HS-5 (cell line): Measurements from ENCODE around the gene SPATA3.
"Not testable (repeated sequence)": the region's sequence is repeated elsewhere in the genome, so short reads cannot be mapped to it uniquely, and the experiment has no call there.

Source experiments
- DNase-seq: peaks from one replicate; pipeline ENCODE4 v3.0.0-alpha.2; 2012; ENCODE audit warnings: low read depth

Gene SPATA3

DNA sequence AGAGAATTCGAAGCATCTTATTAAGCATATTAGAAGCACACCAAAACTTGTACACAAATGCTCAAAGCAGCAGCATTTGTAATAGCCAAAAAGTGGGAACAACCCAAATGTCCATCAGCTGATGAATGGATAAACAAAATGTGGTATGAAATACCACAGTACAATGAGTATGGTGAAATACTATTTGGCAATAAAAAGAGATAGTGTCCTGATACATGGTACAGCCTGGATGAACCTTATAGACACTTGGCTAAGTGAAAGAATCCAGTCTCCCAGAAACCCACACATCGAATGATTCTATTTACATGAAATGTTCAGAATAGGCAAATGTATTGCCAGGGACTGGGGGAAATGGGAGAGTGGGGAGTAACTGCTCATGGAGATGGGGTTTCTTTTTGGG lies 3.0 kb downstream of the SPATA3 start:
- no peak for DNase-seq

DNA sequence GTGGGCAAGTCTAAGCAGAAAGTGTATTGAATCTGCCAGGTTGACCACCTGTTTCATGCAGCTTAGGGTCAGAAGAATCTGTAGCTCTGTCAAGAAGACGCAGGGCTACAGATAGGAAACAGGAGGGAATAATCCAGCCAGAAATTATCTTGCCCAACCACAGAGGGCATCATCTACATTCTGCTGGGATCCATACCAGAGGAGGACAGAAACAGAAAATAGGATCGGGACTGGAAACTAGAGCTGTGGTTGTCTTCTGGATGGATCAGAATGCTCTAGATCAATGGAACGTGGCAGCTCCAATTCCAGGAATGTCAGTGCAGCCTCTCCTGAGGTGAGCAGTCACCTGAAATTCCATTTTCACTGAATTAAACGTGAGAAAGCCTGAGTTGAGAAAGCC lies 3.6 kb downstream of the SPATA3 start:
- DNase-seq: no peak

DNA sequence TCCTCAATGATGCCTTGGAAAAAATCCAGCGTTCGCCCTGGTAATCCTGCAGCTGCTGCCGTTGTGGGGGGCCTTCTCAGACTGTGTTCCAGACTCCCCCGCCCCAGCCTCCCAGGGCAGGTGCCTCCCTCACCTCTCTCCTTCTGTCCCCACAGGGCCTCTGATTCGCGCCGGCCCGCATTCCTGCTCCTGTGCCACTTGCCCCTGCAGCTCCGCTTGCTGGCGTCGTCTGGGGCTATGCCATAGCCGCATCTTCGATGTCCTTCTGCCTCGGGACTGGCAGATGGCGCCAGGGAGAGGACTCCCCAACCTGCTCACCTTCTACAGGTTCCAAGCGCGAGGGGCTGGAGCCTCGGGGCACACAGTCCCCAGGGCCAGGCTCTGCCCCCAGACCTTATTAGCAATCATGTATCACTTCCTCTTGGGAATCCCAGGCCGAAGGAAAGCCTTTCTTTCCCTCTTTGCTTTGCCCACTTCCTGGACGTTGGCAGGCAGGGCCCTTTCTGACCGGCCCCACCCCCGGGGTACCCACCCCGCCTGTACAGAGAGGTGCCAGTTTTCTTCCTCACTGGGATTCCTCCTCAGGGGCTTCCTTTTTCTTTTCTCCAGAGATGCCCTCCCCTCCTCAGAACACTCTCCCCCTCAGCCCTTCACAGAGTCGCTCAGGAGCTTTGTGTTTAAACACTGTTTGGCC lies 4.4 kb downstream of the SPATA3 start:
- DNase-seq: no peak

DNA sequence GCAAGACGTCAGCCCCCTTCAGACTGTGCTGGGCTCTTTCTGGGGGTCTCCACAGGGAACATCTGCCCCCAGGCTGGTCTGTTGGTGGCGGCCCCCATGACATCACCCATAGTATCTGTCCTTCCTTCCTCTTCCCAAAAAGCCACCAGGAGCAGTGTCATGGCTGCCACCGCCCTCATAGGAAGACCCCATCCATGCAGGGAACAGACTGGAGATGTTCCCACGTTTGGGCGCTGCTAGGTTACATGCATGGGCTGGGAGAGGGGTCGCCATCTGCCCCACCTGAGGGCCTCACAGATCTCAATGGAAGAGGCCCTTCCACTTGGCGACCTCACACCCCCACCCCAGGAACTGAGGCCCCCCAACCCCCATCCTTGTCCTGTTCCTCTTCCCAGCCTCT lies 5.1 kb downstream of the SPATA3 start:
- no peak for DNase-seq

DNA sequence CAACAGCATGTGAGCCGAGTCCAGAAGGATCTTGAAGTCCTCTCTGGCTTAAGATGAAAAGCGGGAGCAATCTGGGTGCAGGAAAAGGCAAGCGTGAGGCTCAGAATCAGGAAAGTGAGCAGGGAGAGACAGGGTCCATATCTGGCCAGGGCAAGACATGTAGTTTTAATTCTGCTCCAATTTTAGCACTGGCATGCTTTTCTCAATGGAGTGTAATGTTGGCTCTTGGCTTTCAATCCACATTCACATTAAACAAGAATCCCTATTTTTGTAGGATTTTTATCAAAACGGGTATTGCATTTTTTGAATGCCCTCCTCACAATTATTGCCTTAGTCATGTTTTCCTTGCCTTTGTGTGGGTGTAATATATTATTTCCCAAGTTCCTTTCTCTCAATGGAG lies 6.0 kb downstream of the SPATA3 start:
- no peak for DNase-seq

DNA sequence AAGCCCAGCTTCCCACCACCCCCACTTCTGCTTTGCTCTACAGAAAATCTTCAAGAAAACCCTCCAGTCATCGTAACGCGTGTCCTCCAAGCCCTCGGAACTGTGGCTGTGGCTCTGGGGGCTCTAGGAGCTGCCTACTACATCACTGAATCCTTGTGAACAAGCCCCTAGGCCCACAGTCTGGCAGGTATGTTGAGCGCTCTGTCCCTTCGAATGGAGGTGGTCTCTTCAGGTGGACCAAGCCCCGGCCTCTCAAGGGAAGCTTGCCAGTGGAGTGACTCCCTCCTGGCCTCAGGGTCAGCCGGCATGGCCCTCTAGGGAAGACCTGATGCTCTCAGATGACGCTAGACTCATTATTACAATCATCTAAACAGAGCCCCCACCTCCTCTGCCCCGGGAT lies 6.7 kb downstream of the SPATA3 start:
- DNase-seq: no peak

DNA sequence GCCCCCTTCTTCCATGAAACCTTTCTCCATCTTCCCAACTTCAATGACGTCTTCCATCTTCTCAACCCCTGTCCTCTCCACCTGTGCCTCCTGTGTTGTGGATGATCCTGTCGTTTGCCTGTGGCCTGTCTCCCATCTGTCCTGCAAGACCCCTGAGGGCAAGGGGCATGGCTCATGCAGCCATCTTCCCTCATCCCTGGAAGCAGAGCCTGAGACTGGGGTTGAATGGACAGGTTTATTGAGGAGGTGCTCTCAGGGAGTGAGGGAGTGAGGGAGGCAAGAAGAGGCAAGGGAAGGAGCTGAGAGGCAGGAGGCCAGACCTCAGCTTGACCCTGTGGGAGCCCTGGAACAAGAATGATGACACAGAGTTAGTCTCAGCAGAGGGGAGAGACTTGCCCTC lies 7.3 kb downstream of the SPATA3 start:
- DNase-seq: no peak

DNA sequence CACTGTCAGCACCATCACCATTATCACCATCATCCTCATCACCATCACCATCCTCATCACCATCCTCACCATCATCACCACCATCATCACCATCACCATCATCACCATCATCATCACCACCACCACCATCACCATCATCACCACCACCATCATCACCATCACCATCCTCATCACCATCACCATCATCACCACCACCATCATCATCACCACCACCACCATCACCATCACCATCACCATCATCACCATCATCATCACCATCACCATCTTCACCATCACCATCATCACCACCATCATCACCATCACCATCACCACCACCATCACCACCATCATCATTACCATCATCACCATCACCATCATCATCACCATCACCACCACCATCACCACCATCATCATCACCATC lies 9.0 kb downstream of the SPATA3 start:
- not testable (repeated sequence) for DNase-seq

DNA sequence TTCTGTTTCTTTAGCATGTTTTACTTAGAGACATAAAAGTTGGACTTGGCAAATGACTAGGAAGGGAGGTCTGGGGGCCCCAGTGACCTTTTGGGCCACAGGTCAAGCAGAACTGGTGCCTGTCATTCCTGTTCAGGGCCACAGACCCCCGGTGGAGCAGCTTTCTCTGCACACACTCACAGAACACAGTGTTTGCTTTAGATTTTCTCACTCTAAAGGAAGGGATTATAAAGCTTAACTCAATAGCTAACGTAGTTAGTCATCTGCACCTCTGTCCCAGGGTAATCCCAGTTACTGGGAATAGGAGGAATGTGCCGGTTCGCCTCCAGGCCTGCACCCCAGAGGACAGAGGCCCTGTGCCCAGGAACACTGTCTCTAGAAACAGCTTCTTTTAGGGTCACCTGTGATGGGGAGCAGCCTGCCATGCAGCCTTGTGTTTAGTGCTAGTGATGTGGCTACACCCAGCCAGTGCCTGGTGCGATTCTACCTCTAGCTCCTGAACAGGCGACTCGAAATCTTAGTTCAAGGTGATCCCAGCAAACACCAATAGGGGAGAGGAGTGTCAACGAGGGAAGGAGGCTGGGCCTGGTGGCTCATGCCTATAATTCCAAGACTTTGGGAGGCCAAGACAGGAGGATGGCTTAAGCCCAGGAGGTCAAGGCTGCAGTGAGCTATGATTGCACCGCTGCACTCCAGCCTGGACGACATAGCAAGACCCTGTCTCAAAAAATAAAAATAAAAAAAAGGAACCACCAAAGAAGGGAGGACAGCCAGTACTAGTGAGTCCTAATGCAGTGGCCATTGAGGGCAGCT lies 11.6 kb downstream of the SPATA3 start:
- DNase-seq: no peak

DNA sequence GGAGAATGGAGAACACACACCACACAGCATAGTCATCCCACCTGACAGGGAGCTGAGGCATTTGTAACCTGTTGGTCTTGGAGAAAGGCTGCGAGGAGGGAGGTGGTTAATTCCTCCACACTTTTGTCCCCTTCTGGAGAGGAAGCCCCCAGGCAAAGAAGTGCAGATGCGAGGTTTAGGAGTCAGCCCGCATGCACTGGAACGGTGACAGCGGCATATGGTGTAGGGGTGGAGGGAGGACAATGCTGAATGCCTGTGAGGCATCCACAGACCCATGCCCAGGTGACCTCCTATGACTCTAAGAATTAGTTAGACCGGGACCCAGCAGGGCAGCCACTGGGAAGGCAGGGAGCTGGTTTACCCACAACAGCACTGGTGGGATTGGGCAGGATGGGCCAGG lies 12.2 kb downstream of the SPATA3 start:
- DNase-seq: no peak

DNA sequence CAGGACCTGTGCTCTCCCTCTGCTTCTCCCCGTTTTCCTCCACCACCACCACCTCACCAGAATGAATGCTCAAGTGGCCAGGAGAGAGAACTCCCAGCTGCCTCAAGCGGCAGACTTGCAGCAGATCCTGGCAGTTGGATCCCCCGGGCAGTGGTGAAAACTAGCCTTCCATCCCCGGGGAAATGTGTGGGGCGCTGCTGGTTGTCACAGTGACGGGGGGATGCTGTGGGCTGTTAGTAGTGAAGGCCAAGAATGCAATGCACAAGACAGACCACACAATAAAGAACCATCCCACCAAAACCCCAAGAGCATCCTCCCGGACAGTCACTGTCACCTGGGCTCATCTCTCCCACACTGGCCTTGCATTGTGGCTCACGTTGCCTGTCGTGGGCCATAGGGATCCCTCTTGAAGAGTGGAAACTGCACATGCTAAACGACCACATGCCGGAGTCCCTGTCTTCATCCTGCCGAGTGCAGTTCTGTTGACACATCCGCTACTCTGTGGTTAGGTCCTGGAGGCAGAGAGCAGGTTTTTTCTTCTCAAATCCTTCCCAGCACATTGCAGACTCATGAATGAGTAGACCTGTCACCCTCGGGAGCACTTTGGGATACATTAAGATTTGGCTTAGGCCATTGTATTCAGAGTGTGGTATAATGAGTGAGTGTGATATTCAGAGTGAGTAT lies 13.5 kb downstream of the SPATA3 start:
- DNase-seq: no peak

DNA sequence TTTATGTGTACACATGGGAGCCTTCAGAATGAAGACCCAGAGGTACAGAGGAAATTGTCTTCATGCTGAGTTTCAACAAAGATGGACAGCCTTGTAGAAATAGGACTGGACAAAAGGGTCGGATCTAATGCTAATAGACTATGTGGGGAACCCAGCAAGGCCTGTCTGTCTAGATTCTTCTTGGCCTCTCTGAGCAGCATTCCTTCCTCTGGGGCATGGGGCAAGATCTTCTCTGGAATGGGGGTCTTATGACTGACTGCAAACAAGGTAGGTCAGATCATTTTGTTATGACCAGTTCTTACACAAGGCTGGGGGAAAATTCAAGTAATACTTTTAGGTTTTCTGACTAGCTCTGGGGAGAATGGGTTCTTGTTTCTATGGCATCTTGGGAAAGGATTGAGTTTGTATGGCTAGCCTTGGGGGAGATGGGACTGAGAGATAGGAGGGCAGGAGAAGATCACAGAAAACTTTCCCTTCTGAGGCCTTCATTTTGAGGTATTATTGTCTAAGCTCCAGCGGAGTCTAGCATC lies 14.3 kb downstream of the SPATA3 start:
- no peak for DNase-seq

DNA sequence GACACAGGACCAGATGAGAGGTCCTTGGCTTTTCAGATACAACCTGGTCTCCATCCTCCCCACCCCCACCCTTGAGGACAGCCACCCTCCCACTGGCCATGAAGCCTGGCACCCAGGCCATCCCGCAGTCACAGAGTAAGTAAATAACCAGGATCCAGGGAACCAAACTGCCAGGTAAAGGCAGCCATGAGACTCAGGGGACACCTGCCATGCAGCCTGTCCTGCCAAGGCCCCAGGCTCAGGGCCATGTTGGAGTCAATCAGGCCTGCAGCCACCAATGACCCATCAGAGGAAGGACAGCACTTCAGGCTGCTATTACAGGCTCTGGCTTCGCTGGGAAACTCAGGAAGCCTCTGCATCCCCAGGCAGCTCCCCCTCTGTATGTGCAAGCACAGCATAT lies 15.6 kb downstream of the SPATA3 start:
- no peak for DNase-seq

DNA sequence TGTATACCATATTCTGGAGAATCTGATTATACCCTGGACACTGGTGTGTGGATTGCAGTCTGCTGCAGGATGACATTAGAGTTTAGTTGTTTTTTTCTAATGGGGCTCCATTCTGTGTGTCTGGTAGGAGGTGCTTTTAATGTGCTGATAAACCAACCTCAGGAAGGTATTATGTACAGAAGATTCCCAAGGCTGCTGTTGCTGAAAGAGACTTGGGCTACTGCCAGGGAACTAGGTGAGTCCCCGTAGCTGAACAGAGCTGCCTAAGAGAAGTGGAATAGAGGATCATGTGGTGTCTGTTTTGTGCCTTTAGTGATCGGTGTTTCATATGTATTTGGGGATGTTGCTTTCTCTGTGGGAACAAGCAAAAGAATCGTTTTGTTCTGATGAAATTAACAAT lies 16.5 kb downstream of the SPATA3 start:
- DNase-seq: no peak

DNA sequence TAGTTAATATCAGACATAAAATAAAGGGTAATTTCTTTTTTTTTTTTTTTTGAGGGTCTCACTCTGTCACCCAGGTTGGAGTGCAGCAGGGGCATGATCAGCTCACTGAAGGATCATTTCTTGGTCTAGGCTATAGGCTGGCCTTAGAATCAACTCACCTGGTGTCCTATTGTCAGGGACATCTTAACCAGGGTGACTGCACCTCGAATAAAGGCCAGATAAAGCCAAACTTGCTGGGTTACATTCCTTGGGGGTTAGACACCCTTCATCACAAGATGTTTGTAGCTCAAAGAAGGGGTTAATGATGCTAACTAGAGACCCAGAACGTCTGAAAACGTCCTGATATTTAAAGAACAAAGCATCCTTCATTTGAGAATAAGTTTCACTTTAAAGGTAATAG lies 17.9 kb downstream of the SPATA3 start:
- DNase-seq: no peak

DNA sequence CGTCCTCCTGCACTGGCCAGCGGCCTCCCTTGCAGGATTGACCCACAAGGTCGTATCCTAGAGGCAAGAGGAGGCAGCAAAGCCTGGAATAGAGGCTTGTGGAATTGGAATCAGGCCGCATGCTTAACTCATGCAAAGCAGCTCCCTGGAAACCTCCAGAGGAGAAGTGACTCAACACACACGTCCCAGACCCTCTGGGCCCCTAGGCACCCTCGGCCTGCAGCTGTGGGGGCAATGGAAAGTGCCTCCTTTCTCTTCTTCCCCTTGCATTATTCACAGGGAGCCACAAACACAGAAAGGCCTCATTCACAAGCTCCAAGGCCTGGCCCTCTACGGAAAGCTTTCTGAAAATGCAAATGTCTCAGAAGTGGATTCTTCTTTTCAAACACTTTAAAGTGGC lies 19.6 kb downstream of the SPATA3 start:
- DNase-seq: no peak

DNA sequence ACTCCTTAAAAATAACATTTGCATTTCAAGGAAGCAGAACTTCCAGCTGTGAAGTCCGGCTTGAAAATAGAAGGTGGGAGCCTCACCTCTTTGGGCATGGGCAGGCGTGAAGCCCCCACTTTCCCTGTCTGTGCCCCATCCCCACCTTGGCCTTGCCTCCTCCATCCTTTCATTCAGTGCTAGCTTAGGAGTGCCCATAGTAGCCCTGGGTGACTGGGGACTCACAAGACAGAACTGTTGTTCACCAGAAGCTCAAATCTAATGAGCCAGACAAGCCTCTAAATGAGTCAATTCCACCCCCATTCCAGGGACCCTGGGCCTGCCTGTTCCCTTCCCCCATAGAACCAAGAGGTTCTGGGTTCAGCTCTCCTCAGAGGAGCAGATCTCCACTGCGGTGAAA lies 20.0 kb downstream of the SPATA3 start:
- no peak for DNase-seq

DNA sequence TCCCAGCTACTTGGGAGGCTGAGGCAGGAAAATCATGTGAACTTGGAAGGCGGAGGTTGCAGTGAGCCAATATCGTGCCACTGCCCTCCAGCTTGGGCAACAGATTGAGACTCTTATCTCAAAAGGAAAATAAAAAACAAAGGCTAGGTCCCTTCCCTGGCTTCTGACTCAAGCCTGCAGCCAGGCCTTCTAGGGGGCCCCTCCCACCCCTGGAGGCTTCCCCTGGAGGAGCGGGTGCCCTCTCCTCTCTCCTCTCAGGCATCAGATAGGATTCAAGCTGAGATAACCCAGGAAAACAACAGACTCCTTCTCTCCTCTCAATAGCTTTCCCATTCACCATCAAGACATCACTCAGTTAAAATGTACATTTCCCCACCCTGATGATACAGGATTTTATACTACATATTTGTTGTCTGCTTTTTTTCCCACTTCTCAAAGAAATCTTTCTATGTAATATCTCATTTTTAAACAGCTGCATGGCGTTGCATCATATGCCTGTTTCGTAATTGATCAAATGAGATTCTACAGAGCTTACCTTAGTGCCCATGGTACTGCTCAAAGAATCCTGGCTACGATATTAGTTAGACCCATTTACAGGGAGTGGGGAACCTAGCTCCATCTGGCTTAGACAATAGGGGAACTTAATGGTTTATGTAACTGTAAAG lies 20.8 kb downstream of the SPATA3 start:
- DNase-seq: no peak

DNA sequence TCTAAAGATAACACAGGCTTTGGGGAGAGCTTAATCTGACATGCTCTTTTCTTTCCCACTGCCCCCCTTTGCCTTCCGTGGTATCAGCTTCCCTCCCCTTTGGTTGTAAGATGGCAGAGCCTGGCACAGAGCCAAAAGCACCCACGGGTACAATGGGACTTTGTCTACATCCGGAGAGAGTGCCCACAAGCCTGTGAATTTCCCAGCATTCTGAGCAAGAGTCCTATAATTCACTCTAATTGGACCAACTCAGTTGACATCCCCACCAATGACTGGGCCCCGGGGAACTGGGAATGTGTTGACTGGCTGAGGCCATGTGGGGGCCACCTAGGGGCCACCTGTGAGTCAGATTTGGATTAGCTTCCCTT lies 21.3 kb downstream of the SPATA3 start:
- no peak for DNase-seq

DNA sequence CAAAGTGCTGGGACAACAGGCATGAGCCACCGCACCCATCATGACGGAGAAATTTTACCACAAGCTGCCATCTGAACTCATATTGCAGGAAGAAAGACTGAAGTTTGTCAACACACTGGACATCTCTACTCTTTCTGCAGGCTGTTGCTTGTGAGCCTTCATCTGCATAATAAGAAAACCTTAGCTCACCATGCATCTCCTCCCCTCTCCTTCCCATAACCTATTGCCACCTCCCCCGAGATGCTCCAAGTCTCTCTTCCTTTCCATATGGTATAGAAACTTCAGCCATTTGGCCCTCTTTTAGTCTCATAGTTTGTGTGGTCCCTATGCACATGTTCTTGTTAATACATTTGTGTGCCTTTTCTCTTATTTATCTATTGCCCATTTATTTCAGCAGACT lies 22.3 kb downstream of the SPATA3 start:
- no peak for DNase-seq

DNA sequence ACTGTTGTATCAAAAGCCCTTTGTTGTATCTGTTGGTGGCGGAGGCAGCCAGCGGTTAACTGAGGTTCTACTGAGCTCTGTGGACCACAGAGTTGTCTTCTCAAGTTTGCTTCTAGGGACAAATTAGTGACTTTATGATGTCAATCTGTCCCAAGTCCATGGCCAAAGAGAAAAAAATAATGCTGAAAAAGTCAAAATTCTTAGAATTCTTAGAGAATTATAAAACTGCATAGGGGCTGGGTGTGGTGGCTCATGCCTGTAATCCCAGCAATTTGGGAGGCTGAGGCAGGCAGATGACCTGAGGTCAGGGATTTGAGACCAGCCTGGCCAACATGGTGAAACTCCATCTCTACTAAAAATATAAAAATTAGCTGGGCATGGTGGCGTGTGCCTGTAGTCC lies 29.1 kb downstream of the SPATA3 start:
- not testable (repeated sequence) for DNase-seq

DNA sequence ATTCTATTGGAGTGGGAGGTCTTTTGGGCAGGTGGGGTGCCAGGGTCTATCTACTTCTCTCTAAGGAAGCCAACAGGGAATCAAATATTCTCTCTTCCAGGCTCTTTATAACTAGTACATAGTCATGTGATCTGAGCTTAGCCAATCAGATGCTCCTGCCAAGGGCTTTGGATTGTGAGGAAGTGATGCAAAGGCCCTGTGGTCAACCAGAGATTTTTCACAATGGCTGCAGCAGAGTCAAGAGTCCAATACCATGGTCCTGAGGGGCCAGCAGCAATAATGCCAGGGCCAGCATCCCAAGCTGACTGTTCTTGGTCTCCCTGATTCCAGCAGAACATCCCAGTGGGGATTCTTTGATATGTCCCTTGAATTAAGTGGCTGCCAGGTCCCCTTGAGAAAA lies 33.0 kb downstream of the SPATA3 start:
- DNase-seq: no peak

DNA sequence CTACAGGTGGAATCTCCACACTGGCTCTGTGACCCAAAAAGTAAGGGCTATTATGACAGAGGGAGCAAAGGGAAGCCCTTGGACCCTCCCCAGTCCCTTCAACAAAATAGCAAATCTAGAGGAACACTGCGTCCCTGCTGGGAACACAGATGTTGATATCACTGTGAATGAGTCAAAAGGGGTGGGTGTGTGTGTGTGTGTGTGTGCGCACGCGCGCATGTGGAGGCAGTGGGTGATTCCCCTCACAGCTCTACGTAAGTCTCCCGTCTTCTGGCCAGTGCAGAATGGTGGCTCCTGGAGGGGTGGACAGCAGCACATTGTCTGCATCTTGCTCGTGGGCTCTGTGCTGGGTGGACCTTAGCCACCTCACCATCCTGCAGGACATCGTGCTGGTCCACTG lies 33.6 kb downstream of the SPATA3 start:
- DNase-seq: no peak
